Measurements from ENCODE around the gene PINK1.
"Not testable (repeated sequence)": the region's sequence is repeated elsewhere in the genome, so short reads cannot be mapped to it uniquely, and the experiment has no call there.

The PINK1 gene

DNA sequence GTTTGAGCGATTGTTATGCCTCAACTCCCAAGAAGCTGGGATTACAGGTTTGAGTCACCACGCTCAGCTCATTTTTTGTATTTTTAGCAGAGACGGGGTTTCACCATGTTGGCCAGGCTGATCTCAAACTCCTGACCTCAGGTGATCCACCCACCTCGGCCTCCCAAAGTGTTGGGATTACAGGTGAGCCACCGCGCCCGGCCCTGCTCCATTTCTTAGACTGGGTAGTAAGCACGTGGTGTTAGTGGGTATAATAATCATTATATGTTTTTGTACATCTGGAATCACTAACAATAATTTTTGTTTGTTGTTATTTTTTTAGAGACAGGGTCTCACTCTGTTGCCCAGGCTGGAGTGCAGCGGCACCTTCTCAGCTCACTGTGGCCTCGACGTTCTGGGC lies 40.4 kb downstream of the PINK1 start:
- DNase-seq (ENCODE audit: low read depth in 1 of 2, low spot score in 1 of 2) = not testable (repeated sequence)

DNA sequence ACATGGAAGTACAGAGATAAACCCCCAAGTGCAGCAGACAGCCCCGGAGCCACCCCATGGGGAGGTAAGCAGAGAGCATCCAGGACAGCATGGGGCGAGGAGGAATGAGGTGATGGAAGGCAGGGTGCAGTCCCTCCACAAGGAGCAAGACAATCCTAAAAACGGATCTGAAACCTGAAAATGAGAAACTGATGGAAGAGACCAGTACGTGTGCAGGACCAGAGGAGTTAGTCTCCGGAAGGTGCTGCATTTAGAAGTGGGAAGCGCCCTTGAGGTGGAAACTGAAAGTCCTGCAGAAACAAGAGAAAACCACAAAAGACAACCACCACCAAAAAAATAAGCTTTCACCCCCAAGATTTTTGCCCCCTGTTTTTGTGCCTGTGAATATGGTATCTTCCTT lies 45.3 kb downstream of the PINK1 start:
- DNase-seq (ENCODE audit: low read depth in 1 of 2, low spot score in 1 of 2) = no peak

DNA sequence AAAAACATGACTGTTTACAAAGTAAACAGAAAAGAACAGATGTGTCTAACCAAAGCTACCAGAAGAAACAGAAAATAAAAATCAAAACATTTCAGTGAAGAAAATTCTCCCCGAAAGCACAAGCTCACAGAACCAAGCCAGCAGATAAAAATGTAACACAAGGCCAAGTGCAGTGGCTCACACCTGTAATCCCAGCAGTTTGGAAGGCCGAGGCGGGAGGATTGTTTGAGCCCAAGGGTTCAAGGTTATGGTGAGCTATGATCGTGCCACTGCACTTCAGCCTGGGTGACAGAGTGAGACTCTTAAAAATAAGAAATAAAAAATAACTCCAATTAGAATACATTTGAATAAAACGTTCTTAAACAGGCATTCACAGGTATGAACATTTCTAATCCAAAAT lies 47.0 kb downstream of the PINK1 start:
- no peak for DNase-seq (ENCODE audit: low read depth in 1 of 2, low spot score in 1 of 2)

DNA sequence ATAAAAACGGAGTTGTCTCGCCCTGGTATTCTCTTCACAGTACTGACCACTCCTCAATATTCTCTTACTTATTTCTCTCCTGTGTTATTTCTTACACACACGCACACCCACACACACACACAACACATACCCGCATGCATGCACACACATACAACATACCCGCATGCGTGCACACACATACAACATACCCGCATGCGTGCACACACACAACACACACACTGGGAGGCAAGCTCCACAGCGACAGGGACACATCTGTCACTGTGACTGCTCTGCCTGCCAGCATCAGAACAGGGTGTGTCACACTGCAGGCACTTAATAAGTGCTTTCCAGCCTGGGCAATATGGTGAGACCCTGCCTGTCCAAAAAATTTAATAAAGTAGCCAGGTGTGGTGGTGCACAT lies 48.7 kb downstream of the PINK1 start:
- DNase-seq (ENCODE audit: low read depth in 1 of 2, low spot score in 1 of 2) = no peak

DNA sequence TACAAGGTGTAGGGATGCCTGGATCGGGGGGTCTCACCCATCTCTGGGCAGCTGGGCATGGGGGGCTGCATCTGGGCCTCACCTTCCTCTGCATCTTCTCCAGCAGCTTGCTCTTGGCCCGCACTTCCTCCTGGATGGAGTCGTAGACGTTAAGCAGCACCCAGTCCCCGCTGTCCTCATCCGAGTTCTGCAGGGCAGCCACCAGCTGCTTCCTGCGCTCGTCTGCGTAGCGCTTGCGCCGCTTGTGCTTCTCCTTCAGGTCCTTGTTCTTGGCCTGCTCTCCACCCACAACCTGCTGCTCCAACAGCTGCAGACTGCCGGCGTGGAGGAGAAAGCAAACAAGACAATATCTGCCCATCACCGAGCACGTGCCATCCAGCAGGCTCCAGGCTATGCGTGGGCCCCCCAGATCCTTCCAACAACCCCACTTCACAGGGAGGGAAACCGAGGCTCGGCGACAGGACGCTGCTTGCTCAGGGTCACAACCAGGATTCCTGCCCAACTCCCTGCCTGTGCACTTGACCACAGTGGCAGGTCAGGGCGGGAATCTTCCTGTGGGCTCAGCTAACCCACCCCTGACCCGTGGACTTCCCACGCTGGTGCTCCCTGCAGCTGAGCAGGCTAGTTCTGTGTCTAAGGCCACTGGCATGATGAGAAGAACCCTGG lies 49.4 kb downstream of the PINK1 start:
- no peak for DNase-seq (ENCODE audit: low read depth in 1 of 2, low spot score in 1 of 2)

DNA sequence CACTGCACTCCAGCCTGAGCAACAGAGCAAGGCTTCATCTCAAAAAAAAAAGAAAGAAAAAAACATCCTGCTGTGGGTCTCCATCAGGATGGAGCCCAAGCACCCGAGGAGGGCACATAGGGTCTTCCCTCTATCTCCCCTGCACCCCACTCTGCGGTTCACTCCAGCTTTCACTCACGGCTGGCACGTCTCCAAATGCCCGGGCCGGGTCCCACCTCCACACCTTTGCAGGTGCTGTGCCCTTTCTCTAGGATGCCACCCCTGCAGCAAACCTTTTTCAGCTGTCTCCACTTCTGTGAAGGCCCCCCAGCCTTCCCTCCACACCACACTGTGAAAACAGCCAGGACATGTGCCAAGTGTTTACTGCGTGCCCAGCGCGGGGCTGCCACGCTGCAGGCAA lies 50.4 kb downstream of the PINK1 start:
- no peak for DNase-seq (ENCODE audit: low read depth in 1 of 2, low spot score in 1 of 2)

DNA sequence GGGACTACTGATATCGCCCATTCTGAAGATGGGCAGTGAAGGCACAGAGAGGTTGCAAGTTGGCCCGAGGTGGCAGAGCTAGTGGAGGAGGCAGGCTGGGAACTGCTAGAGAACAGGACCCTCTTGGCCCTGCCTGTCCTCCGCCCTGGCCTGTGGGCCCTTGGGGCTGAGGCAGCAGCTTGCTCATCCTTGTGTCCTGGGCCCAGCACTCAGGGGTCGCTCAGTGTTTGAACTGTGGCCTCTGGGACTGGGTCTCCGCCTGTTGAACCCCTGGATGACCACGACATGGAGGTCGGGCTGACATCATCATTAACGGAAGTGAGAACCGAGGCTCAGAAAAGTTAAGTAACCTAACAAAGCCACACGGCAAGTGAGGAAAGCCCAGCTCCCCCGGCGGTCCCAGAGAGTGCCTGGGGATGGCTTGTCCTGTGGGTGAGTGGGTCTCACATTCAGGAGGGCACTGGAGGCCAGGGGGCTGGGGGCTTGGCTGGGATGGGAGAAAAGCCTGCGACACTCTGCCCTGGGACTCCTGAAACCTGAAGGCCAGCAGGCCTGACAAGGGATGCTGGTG lies 50.9 kb downstream of the PINK1 start:
- no peak for DNase-seq (ENCODE audit: low read depth in 1 of 2, low spot score in 1 of 2)

DNA sequence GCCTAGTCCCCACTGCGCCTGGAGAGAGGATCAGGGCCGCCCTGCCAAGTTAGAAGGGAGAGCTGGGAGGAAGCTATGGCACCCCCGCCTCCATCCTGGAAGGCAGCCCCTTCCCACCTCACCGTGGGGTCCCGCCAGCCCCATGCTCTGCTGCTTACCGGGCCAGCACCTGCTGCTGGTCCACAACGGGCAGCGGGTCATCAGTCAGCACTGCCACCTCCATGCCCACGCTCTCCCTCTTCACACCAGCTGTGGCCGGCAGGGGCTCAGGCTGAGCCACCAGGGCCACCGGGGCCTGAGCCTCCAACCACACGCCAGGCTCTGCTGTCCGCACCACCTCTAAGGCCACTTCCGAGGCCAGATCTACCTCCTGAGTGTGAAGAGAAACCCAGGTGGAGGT lies 51.4 kb downstream of the PINK1 start:
- DNase-seq (ENCODE audit: low read depth in 1 of 2, low spot score in 1 of 2) = no peak

DNA sequence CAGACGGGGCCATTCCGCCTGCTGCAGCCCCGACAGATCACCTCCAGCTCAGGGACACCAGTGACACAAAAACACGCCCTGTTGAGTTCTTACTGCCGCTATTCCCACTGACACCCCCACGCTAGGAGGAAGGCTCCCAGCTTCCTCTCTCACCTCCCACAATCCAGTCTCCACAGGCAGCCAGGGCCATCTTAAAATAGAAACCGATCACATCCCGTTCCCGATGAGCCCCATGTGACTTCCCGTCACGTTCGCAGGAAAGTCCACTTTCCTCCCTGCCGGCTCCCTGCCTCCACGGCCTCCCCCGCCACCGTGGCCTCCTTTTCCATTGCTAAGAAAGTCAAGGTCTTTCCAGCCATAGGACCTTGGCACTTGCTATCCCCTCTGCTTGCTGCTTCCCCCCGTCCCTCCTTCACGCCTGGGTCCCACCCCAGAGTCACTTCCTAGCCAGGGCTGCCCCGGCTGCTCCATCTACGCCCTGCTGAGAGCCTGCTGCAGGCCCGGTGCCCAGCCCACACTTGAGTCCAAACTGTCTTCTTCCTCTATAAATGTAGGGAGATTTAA lies 51.9 kb downstream of the PINK1 start:
- no peak for DNase-seq (ENCODE audit: low read depth in 1 of 2, low spot score in 1 of 2)

DNA sequence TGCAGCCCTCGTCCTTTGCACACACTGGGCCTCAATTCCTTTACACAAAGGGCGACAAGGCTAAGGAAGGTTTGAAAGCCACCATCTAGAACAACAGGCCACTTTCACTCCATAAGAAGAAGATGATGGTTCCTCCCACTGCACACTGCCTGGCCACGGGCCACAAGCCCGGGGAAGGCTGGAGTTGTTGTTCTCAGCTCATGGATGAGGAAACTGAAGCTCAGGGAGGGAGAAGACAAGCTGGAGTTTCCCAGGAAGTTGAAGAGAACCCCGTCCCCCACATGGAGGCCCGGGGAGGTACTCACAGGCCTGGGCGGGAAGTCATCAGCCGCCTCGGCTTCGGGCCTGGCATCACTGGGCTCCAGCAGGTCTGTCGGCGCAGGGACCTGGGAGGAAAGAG lies 52.5 kb downstream of the PINK1 start:
- no peak for DNase-seq (ENCODE audit: low read depth in 1 of 2, low spot score in 1 of 2)

DNA sequence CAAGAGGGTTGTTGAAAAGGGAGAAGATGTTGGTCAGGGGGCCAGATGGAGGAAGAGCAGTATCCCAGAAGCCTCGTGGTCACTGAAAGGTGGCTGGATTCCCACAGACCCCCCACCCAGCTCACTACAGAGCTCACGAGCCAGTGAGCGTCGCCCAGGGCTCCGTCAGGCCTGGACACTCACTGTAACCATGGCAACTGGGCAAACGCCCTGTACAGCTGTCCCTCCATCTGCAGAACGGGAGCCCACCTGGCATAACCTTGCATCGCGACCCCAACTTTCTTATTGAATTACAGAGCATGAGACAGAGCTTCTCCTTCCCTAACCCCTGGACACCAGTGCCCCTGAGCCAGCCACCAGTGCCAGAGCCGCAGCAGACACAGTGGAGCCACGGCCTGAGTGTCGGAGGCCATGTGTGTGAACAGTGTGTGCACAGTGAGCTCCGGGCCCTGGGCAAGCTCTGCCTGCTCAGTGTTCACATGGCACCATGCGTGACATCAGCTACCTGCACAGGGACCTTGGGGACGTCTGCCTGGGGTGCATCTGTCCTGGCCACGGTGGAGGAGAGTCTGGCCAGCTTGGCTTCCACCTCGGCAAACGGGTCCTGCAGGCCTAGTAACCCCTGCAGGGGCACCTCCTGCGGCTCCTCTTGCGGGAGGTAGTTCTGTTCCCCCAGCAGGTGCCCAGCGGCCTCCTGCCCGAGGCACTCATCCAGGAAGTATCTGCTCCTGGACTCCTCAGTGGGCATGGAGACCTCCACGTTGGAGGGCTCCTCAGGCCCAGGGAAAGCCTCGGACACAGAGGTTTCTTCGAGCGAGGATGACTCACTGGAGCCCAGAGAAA lies 53.8 kb downstream of the PINK1 start:
- DNase-seq (ENCODE audit: low read depth in 1 of 2, low spot score in 1 of 2) = no peak

DNA sequence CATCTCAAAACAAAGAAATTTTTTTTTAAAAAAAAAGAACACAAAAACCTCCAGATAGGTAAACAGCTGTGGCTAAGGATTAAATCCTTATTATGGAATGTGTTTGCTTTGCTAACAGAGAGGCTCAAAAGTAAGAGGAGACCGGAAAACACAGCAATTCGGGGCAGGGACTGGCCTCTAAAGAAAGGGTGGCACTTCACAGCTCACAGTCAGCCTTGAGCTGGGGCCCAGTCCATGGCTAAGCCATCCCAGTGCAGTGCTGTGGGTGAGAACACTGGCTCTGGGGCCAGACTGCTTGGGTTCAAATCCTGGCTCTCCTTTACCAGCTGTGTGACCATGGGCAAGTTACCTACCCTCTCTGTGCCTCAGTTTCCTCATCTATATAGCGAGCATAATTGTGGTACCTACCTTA lies 56.4 kb downstream of the PINK1 start:
- no peak for DNase-seq (ENCODE audit: low read depth in 1 of 2, low spot score in 1 of 2)

DNA sequence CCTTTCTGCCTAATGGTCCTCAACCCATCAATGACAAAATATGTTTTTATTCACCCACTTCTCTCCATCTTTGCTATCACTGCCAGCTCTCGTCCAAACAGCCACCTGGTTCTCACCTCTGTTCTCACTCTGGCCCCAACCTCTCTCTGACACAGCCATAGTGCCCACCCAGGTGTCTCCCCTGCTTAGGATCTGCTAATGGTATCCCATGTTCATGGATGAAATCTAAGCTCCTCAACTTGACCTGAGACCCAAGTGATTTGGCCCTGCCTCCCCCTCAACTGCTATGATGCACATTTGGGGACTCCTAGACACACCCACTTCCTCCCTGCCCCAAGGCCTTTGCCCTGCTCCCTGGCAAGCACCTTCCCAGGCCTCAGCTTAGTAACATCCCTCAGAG lies 58.6 kb downstream of the PINK1 start:
- no peak for DNase-seq (ENCODE audit: low read depth in 1 of 2, low spot score in 1 of 2)

DNA sequence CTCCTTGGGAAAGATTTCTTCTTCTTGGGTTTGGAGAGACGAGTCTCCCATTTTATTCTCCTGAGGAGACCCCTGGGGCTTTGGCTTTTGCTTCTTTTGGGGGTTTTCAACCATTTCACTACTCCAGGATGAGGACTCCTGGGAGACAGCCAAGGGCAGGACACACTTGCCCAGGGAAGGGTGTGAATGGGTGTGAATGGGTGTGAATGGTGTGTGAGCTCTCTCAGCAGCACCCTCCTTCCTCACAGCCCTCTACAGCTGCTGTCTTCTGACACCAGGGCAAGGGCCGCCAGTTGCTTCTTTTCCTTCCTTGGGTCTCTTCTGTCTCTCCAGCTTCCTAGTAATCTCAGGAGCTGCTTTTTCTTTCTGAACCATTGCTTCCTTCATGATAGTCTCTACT lies 60.4 kb downstream of the PINK1 start:
- no peak for DNase-seq (ENCODE audit: low read depth in 1 of 2, low spot score in 1 of 2)

DNA sequence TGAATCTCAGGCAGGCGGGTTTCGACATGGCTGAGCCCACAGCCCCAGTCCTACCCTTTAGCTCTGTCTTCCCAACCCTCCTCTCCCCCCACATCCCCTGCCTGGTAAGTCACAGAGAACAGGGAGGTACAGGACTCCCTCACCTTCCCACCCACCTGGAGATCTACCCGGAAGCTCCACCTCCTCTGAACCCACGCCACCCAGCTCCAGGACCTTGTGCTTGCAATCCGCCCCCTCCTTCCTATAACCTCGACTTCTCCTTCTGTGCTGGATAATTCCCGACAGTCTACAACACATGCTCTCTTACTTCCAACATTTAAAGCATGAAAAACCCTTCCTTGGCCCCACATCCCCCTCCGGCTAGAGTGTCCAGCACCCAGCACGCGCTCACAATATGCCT lies 62.3 kb downstream of the PINK1 start:
- DNase-seq (ENCODE audit: low read depth in 1 of 2, low spot score in 1 of 2) = no peak

DNA sequence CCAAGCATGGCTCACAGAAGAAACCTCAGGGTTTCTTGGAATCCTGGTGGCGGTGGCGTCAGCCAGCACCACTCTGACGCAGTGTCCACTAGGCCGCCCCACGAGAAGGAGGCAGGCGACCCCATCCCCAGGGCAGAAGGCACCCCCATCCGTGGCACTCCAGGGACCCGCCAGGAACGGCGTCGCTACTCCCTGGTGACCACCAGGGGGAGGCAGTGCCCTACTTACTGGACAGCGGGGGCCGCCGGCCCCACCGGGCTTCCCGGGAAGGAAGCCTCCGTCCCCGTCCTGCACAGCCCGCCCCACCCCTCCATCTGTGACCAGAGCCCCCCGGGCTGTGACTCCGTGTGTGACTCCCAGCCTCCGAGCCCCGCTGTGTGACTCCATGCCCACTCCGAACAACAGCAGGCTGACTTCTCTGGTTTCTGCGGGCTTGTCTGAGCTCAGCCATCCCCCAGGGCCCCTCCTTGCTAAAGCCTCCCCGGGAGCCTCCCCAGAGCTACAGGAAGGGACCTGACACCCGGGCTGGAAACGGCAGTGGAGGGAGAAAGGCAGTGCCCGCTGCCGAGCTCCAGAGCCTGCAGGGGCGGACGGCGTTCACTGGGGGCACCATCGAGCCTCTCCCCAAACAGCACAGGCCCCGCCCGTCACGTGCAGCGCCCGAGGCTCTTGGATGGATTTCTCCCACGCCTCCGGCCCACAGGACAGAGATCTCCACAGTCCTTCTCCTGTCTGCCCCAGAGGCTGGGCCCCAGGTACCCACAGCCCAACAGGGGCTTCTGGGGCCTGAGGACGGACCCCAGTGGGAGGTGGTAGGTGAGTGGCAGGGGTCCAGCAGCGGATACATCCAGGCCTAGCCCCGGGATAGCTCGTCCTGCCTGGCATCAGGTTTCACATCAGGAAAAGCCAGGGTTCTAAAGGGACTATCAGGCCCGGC lies 63.4 kb downstream of the PINK1 start:
- DNase-seq (ENCODE audit: low read depth in 1 of 2, low spot score in 1 of 2) = peak; percentile 46 to 64

DNA sequence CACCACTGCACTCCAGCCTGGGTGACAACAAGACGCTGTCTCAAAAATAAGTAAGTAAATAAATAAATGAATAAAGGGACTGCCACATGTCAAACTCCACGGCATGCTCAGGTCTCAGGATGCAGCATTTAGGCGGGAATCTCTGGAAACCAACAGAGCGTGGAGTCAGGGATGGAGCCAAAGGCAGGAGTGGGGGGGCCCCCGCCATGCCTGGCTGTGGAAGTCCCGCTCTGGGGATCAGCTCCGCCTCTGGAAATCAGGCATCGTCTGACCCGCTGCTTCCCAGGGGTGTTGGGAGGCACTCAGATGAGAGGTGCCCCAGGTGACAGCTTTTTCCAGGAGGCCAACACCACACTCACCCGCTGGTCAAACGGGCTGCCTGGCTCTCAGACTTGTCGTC lies 64.3 kb downstream of the PINK1 start:
- DNase-seq (ENCODE audit: low read depth in 1 of 2, low spot score in 1 of 2) = no peak

DNA sequence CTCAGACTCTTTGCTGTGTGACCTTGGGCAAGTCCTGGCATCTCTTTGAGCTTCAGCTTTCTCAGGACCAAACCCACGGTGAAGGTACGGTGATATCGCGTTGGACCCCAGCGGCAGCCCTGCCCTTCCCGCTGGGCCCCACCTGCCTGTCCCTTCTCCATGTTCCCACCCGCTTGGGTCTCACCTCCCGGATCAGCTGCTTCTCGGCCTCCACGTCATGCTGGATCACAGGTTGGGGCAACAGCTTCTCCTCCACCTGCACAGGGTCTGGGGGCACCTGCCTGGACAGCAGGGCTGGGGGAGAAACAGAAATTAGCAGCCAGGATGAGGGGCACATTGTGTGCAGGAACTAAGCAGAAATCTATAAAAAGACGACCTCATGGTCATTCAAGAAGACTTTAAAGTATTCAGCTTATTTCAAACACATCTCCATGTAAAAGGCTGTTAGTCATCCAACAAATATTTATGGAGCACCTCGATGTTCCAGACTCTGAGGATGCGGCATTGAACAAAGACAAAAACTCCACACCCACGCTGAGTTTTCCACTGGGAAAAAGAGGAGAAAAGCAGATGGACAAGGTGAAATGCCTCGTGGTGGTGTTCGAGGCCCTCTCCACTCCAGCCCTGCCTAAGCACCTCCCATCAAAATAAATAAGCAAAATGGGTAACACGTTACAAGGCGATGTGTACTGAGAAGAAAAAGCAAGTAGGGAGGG lies 65.1 kb downstream of the PINK1 start:
- DNase-seq (ENCODE audit: low read depth in 1 of 2, low spot score in 1 of 2) = no peak

DNA sequence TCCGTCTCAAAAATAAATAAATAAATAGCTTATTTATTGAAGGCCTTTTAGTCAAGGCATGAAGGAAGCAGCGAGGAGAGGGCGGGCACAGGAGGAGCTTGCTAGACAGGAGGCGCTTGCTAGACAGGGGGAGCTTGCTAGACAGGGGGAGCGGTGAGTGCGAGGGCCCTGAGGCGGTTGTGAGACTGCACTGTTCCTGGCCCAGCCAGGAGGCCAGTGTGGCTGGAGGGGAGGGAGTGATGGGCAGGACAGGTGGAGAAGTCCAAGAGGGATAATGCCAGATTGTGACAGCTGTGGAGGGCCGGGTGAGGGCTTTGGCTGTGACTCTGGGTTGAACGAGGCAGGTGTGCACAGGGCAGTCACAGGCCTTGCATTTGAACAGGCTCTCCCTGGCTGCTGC lies 66.3 kb downstream of the PINK1 start:
- DNase-seq (ENCODE audit: low read depth in 1 of 2, low spot score in 1 of 2) = no peak

DNA sequence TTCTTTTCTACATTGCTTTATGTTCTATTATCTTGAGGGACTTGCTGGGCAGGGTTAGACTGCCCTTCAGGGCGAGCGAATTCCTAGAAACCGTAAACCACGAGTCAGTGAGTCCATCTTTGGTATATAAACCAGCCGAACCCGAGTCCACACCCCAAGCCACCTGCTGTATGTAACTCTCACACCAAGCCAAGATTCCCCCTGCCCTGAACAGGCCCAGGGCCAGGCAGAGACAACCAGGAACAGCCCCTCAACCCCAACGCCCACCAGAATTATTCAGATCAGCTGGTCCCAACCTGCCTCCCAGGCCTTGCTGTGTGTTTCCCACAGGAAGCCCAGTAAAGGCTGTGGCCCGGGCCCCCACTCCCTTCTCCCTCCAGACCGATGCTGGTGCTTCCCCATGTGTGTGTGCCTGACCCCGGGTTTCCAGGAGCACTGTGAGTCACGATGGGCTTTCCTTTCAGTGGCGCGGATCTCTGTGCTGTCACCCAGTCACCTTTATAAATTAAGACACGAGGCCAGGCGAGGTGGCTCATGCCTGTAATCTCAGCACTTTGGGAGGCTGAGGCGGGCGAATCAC lies 67.5 kb downstream of the PINK1 start:
- no peak for DNase-seq (ENCODE audit: low read depth in 1 of 2, low spot score in 1 of 2)
